Activated naive CD4-positive, alpha-beta T cell treated with anti-CD3 and anti-CD28 coated beads for 36 hours (primary cell): ENCODE results near the gene DLG2. TPM values are rescaled to one million over a fixed set of nuclear protein-coding genes. Genes with fewer than 3 reads are reported as not detected.
"Not testable (repeated sequence)": the region's sequence is repeated elsewhere in the genome, so short reads cannot be mapped to it uniquely, and the experiment has no call there.

ENCODE experiments used
- CTCF ChIA-PET: fragments of 350-600 bp; sonication (Branson Sonifier 250); formaldehyde crosslinking; loops from one replicate; lab custom pipeline; 2021; ENCODE audit warnings: antibody characterized with exemption; lab: Charles Lee
- DNase-seq: peaks from one replicate; pipeline ENCODE4 v3.0.0-alpha.2; 2020
- H3K27ac Mint-ChIP-seq: one replicate; pipeline ENCODE4 v1.8.0; 2021; ENCODE audit warnings: mild to moderate bottlenecking, mixed read lengths
- H3K27me3 Mint-ChIP-seq: one replicate; pipeline ENCODE4 v1.8.0; 2021; ENCODE audit warnings: low read depth, mixed read lengths
- H3K36me3 Mint-ChIP-seq: one replicate; pipeline ENCODE4 v1.8.0; 2021; ENCODE audit warnings: low read depth, mixed read lengths
- H3K4me1 Mint-ChIP-seq: one replicate; pipeline ENCODE4 v1.8.0; 2021; ENCODE audit warnings: low read depth, mixed read lengths
- H3K4me3 Mint-ChIP-seq: one replicate; pipeline ENCODE4 v1.8.0; 2021; ENCODE audit warnings: mild to moderate bottlenecking, moderate library complexity, mixed read lengths
- H3K9me3 Mint-ChIP-seq: one replicate; pipeline ENCODE4 v1.8.0; 2021; ENCODE audit warnings: mixed read lengths
- intact Hi-C: fragments of 100-400 bp; cut with micrococcal nuclease; formaldehyde crosslinking; loops from one replicate; pipeline ENCODE4 v1.15.1; 2023
- total RNA-seq, 2 experiments: library from RNA; stranded (reverse); gene quantifications; one replicate each; pipeline ENCODE4 v1.2.3, GENCODE V29; 2021

The DLG2 gene
- total RNA-seq, 2 experiments from 2014 or later = 3.3 to 4.6 TPM

DNA sequence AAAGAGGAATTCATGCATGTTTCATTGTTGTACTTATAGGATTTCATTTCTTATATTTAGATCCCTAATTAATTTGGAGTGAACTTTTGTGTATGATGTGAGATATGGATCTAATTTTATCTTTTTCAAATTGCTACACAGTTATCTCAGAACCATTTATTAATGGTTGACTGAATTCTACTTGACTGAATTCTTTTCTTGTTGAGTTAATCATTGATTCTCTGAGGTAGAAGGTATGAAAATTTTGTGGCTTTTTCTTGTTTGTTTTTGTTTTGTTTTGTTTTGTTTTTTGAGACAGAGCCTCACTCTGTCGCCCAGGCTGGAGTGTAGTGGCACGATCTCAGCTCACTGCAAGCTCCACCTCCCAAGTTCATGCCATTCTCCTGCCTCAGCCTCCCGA, 286.3 kb downstream of the DLG2 start:
- H3K4me1 Mint-ChIP-seq, H3K4me3 Mint-ChIP-seq, H3K27me3 Mint-ChIP-seq, CTCF ChIA-PET, DNase-seq, H3K36me3 Mint-ChIP-seq, H3K27ac Mint-ChIP-seq, intact Hi-C loops: not testable (repeated sequence)
- H3K9me3 Mint-ChIP-seq = peaks cover 18% of the 10 kb centered on the region

GRCh38 chr11:85318573-85318972, 308.6 kb downstream of the DLG2 start:
- Mint-ChIP-seq H3K36me3 (no peaks in the 10 kb centered on the region), H3K4me1 (no peaks in the 10 kb centered on the region), H3K27ac (no peak overlapping the region), H3K9me3 (peaks cover 2% of the 10 kb centered on the region), H3K4me3 (no peak overlapping the region), H3K27me3 (no peaks in the 10 kb centered on the region)
- intact Hi-C loops = no loop called here
- CTCF ChIA-PET = no interaction called here
- no peak for DNase-seq

GRCh38 chr11:85316967-85317366, 310.2 kb downstream of the DLG2 start:
- Mint-ChIP-seq H3K36me3 (no peaks in the 10 kb centered on the region), H3K4me1 (no peaks in the 10 kb centered on the region), H3K4me3 (no peak overlapping the region), H3K27me3 (no peaks in the 10 kb centered on the region), H3K9me3 (peaks cover 2% of the 10 kb centered on the region), H3K27ac (no peak overlapping the region)
- intact Hi-C loops = no loop called here
- CTCF ChIA-PET = no interaction called here
- no peak for DNase-seq

GRCh38 chr11:85313741-85314140, 313.4 kb downstream of the DLG2 start:
- Mint-ChIP-seq H3K9me3 (no peaks in the 10 kb centered on the region), H3K27ac (no peak overlapping the region), H3K36me3 (no peaks in the 10 kb centered on the region), H3K27me3 (no peaks in the 10 kb centered on the region), H3K4me3 (no peak overlapping the region), H3K4me1 (no peaks in the 10 kb centered on the region)
- intact Hi-C loops = no loop called here
- no peak for DNase-seq
- CTCF ChIA-PET = no interaction called here

GRCh38 chr11:85310479-85310878, 316.7 kb downstream of the DLG2 start:
- H3K36me3 Mint-ChIP-seq = no peaks in the 10 kb centered on the region
- peaks cover 3% of the 10 kb centered on the region for H3K9me3 Mint-ChIP-seq
- H3K4me1 Mint-ChIP-seq = no peaks in the 10 kb centered on the region
- DNase-seq = no peak
- CTCF ChIA-PET = no interaction called here
- intact Hi-C loops = no loop called here
- no peak overlapping the region for H3K27ac Mint-ChIP-seq
- no peak overlapping the region for H3K4me3 Mint-ChIP-seq
- no peaks in the 10 kb centered on the region for H3K27me3 Mint-ChIP-seq

DNA sequence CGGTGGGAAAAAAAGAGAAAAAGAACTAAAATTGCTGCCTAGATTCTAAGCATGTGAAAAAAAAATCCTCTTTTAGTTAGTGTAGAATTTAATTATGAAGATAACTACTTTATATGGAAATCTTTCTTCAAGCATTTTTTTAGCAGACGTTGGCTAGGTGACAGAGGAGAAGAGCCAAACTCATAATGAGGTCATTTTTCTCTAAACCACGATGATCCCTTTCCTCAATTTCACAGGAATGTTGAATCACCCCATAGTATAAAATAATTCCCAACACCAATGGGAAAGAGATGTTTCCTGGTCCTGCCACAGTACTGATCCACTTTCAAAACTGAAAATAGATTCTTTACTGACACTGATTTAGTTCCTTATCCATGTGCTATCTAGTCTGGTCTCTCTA, 319.8 kb downstream of the DLG2 start:
- Mint-ChIP-seq H3K27ac (no peak overlapping the region), H3K36me3 (no peaks in the 10 kb centered on the region)
- CTCF ChIA-PET = no interaction called here

DNA sequence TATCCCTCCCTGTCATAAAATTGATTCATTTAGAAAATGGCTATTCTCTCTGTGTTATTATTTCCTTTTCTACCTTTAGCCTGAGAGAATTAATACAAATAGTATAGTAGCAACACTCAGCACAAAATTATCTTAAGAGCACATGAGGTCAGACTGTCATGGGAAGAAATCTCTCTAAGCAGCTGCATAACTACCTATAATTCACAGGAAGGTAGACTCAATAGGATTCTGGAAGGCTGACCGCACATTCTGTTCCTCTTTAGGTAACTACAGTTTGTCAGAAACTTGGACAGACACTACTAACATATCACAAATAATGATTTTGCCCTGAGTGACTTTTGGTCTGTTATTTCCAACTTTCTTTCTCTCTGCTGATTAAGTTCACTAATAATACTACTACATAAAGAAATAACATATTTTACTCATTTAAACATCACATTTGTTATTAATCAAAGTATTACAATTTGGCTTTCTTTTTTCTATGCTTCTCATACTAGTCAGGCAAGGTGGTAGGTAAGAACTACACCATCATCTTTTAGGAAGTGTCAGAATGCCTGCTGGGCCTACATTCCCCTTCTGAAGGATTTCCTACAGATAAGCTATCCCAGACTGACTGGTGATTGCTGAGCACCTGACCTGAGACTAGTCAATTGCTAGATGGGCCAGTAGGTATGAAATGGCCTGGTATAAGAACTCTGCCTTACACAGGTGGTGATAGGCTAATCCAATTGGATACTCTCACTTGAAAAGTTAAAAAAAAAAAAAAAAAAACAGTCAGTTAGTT, 325.1 kb downstream of the DLG2 start:
- Mint-ChIP-seq H3K4me3 (no peak overlapping the region), H3K36me3 (no peaks in the 10 kb centered on the region), H3K27ac (no peak overlapping the region), H3K27me3 (no peaks in the 10 kb centered on the region), H3K4me1 (no peaks in the 10 kb centered on the region), H3K9me3 (peaks cover 8% of the 10 kb centered on the region)
- no peak for DNase-seq
- intact Hi-C loops = no loop called here
- CTCF ChIA-PET = interaction anchor here (0.6 kb wide), 1 partner anchor 42 kb away, joined by 4 read pairs; no protein-coding TSS in a partner anchor

More for the DNA sequence above, 319.8 kb downstream of the DLG2 start:
- Mint-ChIP-seq H3K4me3 (no peak overlapping the region), H3K9me3 (peaks cover 3% of the 10 kb centered on the region), H3K27me3 (no peaks in the 10 kb centered on the region), H3K4me1 (no peaks in the 10 kb centered on the region)
- no peak for DNase-seq
- intact Hi-C loops = no loop called here

DNA sequence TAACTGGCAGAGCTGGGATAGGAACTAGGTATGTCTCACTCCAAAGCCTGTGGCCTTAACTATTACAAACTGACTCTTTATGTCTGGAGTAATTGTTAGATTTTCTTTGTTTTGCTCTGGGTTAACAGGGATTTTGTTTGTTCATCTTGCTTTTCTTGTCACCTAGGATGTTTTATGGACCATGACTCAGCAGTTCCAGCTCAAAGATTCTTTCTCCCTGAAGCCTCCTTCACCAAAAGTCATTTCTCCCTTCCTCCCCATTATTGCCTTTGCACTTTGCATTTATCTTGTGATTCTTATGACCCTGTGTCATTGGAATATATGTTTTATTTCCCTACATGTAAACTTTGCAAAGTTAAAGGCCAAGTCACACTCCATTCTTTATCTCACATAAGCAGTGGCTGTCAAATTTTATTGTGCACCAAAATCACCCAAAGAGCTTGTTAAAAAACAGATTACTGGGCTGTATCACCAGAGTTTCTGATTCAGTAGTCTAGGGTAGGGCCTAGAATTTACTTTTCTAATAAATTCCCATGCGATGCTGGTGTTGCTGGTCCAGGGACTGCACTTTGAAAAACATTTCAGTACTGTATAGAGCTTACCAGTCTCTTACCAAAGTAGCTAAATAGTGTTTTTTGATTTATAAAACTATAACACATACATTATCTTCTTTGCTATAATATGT, 327.7 kb downstream of the DLG2 start:
- CTCF ChIA-PET = no interaction called here
- H3K36me3 Mint-ChIP-seq = no peaks in the 10 kb centered on the region
- H3K9me3 Mint-ChIP-seq = peaks cover 5% of the 10 kb centered on the region
- DNase-seq = no peak
- H3K4me3 Mint-ChIP-seq = no peak overlapping the region
- no peaks in the 10 kb centered on the region for H3K27me3 Mint-ChIP-seq
- intact Hi-C loops = no loop called here
- no peak overlapping the region for H3K27ac Mint-ChIP-seq
- H3K4me1 Mint-ChIP-seq = no peaks in the 10 kb centered on the region

DNA sequence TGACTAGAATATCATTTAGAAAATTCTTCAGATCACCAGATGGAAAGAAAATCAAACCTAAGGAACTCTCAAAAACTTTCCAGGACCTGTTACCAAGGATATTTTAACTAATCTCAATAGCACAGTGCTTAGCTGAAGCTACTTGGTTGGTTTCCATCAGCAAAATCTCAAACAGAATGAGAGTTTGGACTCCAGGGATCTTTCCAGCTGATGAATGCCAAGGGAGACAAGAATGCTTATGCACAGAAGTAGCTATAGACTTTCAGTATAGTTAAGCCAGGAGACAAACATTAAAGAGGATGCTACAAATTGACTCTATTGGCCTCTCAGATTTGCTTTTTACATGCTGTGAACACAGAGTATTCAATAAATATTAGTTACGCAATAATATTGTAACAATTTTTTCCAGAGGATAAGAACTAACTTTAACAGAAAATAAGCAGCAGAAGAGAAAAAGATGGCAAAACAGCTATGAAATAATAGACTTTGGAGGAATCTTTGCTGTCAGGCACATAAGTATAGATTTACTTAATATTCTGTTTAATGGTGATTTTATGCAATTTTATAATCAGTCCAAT, 331.4 kb downstream of the DLG2 start:
- Mint-ChIP-seq H3K4me1 (no peaks in the 10 kb centered on the region), H3K36me3 (no peaks in the 10 kb centered on the region), H3K27ac (no peak overlapping the region), H3K4me3 (no peak overlapping the region), H3K27me3 (no peaks in the 10 kb centered on the region), H3K9me3 (peaks cover 5% of the 10 kb centered on the region)
- no peak for DNase-seq
- CTCF ChIA-PET = no interaction called here
- intact Hi-C loops = no loop called here

DNA sequence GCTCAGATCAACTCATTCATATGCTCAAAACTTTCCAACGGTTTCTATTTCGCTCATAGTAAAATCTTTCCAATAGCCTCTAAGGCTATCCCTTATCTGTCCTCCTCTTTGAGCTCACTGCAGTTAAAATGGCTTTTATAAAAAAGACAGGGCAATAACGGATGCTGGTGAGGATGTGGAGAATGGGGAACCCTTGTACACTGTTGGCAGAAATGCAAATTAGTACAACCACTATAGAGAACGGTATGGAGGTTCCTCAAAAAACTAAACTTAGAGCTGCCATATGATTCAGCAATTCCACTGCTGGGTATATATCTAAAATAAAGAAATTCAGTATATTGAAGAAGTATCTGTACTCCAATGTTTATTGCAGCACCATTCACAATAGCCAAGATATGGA, 345.6 kb downstream of the DLG2 start:
- H3K4me3 Mint-ChIP-seq = no peak overlapping the region
- no peaks in the 10 kb centered on the region for H3K36me3 Mint-ChIP-seq
- no peaks in the 10 kb centered on the region for H3K9me3 Mint-ChIP-seq
- intact Hi-C loops = no loop called here
- CTCF ChIA-PET = no interaction called here
- H3K27me3 Mint-ChIP-seq = no peaks in the 10 kb centered on the region
- H3K4me1 Mint-ChIP-seq = no peaks in the 10 kb centered on the region
- H3K27ac Mint-ChIP-seq = no peak overlapping the region
- DNase-seq = no peak

DNA sequence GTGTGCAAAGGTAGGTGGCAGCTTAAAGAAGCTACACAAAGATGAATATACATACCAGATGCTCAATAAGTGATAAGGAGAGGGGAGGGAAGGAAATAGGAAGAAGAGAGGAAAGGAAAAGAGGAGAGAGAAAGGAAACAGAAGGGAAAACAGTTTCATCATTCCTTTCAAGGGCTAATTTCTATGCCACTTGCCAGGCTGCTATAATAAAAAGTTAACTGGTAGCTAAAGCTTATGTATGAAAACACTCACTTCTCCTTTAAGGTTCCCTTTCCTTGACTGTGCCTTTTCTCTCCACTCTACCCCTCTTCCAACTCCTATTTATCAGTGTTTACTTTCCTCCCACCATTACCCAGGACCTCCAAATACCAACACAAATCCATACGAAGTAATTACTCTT, 347.9 kb downstream of the DLG2 start:
- CTCF ChIA-PET = no interaction called here
- Mint-ChIP-seq H3K4me1 (no peaks in the 10 kb centered on the region), H3K4me3 (no peak overlapping the region), H3K9me3 (no peaks in the 10 kb centered on the region), H3K27me3 (no peaks in the 10 kb centered on the region), H3K36me3 (no peaks in the 10 kb centered on the region), H3K27ac (no peak overlapping the region)
- no peak for DNase-seq
- intact Hi-C loops = no loop called here

GRCh38 chr11:85277693-85278092, 349.5 kb downstream of the DLG2 start:
- no peak for DNase-seq
- Mint-ChIP-seq H3K36me3 (peaks cover under 1% of the 10 kb centered on the region), H3K9me3 (no peaks in the 10 kb centered on the region), H3K27ac (no peak overlapping the region), H3K27me3 (no peaks in the 10 kb centered on the region), H3K4me3 (no peak overlapping the region), H3K4me1 (no peaks in the 10 kb centered on the region)
- intact Hi-C loops = no loop called here
- CTCF ChIA-PET = no interaction called here

- Mint-ChIP-seq H3K27ac (no peak overlapping the region), H3K36me3 (peaks cover 2% of the 10 kb centered on the region), H3K9me3 (peaks cover 7% of the 10 kb centered on the region), H3K4me1 (no peaks in the 10 kb centered on the region), H3K4me3 (no peak overlapping the region), H3K27me3 (no peaks in the 10 kb centered on the region)
- no peak for DNase-seq
- CTCF ChIA-PET = no interaction called here
- intact Hi-C loops = no loop called here
Measured at GRCh38 chr11:85276332-85276731, 350.8 kb downstream of the DLG2 start.
